Prostate gland (tissue), 2 donors: ENCODE data around the gene ATG7. TPM values are rescaled to one million over a fixed set of nuclear protein-coding genes. Genes with fewer than 3 reads are reported as not detected.

Experiments
- DNase-seq: peaks from one replicate; pipeline ENCODE4 v3.0.0-alpha.2; 2019; ENCODE audit warnings: low spot score
- H3K27ac ChIP-seq, 2 donors: fragments of 200-600 bp; sonication (generic); 2 replicates each; pipeline ENCODE4 v1.5.1; 2017 to 2019
- H3K27me3 ChIP-seq: fragments of 200-600 bp; sonication (generic); replicated peaks from 2 replicates; pipeline ENCODE4 v1.5.1; 2019; ENCODE audit not compliant: insufficient read depth
- H3K36me3 ChIP-seq, 2 donors: fragments of 200-600 bp; sonication (generic); 1 replicate in 1 of 2; 2 replicates in 1 of 2; pipeline versions ENCODE4 v1.5.1 to v1.8.1; 2017 to 2019
- H3K4me1 ChIP-seq: fragments of 200-600 bp; sonication (generic); replicated peaks from 2 replicates; pipeline ENCODE4 v1.5.1; 2019
- H3K4me3 ChIP-seq, 2 donors: fragments of 200-600 bp; sonication (generic); 2 replicates each; pipeline ENCODE4 v1.5.1; 2017 to 2019
- H3K9me3 ChIP-seq: fragments of 200-600 bp; sonication (generic); 2 replicates; pipeline ENCODE4 v1.5.1; 2017
- CTCF ChIP-seq, 4 experiments: fragments of 200-600 bp in 2 of 4; fragments of 450-650 bp in 2 of 4; sonication (generic) in 2 of 4; IDR thresholded peaks; 1 replicate in 3 of 4; 2 replicates in 1 of 4; pipeline ENCODE4 v1.5.1; 2016 to 2019; ENCODE audit warnings: antibody characterized with exemption in 4 of 4, mild to moderate bottlenecking in 2 of 4, moderate library complexity in 2 of 4
- POLR2A ChIP-seq: fragments of 450-650 bp; IDR thresholded peaks from one replicate; pipeline ENCODE4 v1.6.1; 2016; ENCODE audit warnings: antibody characterized with exemption, mild to moderate bottlenecking
- POLR2AphosphoS5 ChIP-seq: sonication (generic); formaldehyde crosslinking; IDR thresholded peaks from one replicate; pipeline ENCODE4 v1.6.1; 2017; ENCODE audit warnings: antibody characterized with exemption
- WGBS: methylation state at CpG from one replicate; pipeline ENCODE4 v1.1.5; 2018; 5-methylcytosine and 5-hydroxymethylcytosine counted together
- intact Hi-C: fragments of 100-400 bp; cut with DNase I; formaldehyde crosslinking; loops from one replicate; pipeline ENCODE4 v1.14.2; 2022
- total RNA-seq, 2 donors: library from RNA; depleted of rRNA; stranded (reverse); fragments of >200 nt; gene quantifications; one replicate each; pipeline ENCODE4 v1.1.0, GENCODE V29; 2016

ATG7 gene
- total RNA-seq, 2 donors from 2014 or later, result 25.2 to 66.5 TPM

GRCh38 chr3:11582191-11582968 is 310.2 kb downstream of the ATG7 start:
- H3K27ac ChIP-seq, result peak overlapping the region; percentile 42 to 57
- no peak for TF ChIP-seq CTCF (IDR thresholded peaks at IDR 0.05)
- TF ChIP-seq POLR2AphosphoS5, result peak; percentile 53
- TF ChIP-seq POLR2A, result no peak
- 5% methylated on average over 13 of the region's 13 CpGs for WGBS
- peak; percentile 71 for DNase-seq
- H3K4me3 ChIP-seq, result peak overlapping the region; percentile 17 to 21
- intact Hi-C loops, result no loop called here
- peaks cover 10% of the 10 kb centered on the region for H3K4me1 ChIP-seq
- no peaks in the 10 kb centered on the region for H3K36me3 ChIP-seq
- no peaks in the 10 kb centered on the region for H3K9me3 ChIP-seq
- H3K27me3 ChIP-seq, result no peaks in the 10 kb centered on the region

- H3K36me3 ChIP-seq, result no peaks in the 10 kb centered on the region
- no peaks in the 10 kb centered on the region for H3K9me3 ChIP-seq
- intact Hi-C loops, result no loop called here
- DNase-seq, result no peak
- H3K4me3 ChIP-seq, result no peak overlapping the region
- H3K27ac ChIP-seq, result no peak overlapping the region
- peaks cover 10% of the 10 kb centered on the region for H3K4me1 ChIP-seq
- no peaks in the 10 kb centered on the region for H3K27me3 ChIP-seq
- TF ChIP-seq CTCF (IDR thresholded peaks at IDR 0.05) (no peak), POLR2A (no peak), POLR2AphosphoS5 (no peak)
Measured at GRCh38 chr3:11583235-11583634, 311.0 kb downstream of the ATG7 start.

- peaks cover 10% of the 10 kb centered on the region for H3K4me1 ChIP-seq
- no peaks in the 10 kb centered on the region for H3K9me3 ChIP-seq
- no peaks in the 10 kb centered on the region for H3K27me3 ChIP-seq
- intact Hi-C loops, result no loop called here
- WGBS, result 29% methylated on average over 10 of the region's 10 CpGs
- no peak overlapping the region for H3K4me3 ChIP-seq
- DNase-seq, result no peak
- no peaks in the 10 kb centered on the region for H3K36me3 ChIP-seq
- H3K27ac ChIP-seq, result no peak overlapping the region
- TF ChIP-seq POLR2A (no peak), POLR2AphosphoS5 (no peak), CTCF (IDR thresholded peaks at IDR 0.05) (no peak)
Measured at GRCh38 chr3:11583638-11584046, 311.4 kb downstream of the ATG7 start.

GRCh38 chr3:11584570-11584969 is 312.4 kb downstream of the ATG7 start:
- Histone ChIP-seq H3K27me3 (no peaks in the 10 kb centered on the region), H3K4me1 (peaks cover 10% of the 10 kb centered on the region), H3K9me3 (no peaks in the 10 kb centered on the region), H3K4me3 (no peak overlapping the region), H3K27ac (no peak overlapping the region), H3K36me3 (no peaks in the 10 kb centered on the region)
- intact Hi-C loops, result no loop called here
- WGBS, result 73% methylated on average over 4 of the region's 4 CpGs
- TF ChIP-seq CTCF (IDR thresholded peaks at IDR 0.05) (no peak), POLR2AphosphoS5 (no peak), POLR2A (no peak)
- DNase-seq, result no peak

- intact Hi-C loops, result no loop called here
- 55% methylated on average over 12 of the region's 12 CpGs for WGBS
- no peaks in the 10 kb centered on the region for H3K36me3 ChIP-seq
- no peaks in the 10 kb centered on the region for H3K27me3 ChIP-seq
- no peak overlapping the region for H3K4me3 ChIP-seq
- no peaks in the 10 kb centered on the region for H3K9me3 ChIP-seq
- H3K27ac ChIP-seq, result no peak overlapping the region
- no peak for TF ChIP-seq POLR2A
- no peak for TF ChIP-seq POLR2AphosphoS5
- TF ChIP-seq CTCF (IDR thresholded peaks at IDR 0.05), result no peak
- no peak for DNase-seq
- H3K4me1 ChIP-seq, result peaks cover 12% of the 10 kb centered on the region
Measured at GRCh38 chr3:11587766-11588165, 315.6 kb downstream of the ATG7 start.
